HepG2 (cell line): ENCODE results near the gene EIF1. TPM values are rescaled to one million over a fixed set of nuclear protein-coding genes. Genes with fewer than 3 reads are reported as not detected.
A peak's percentile ranks its signal among the peaks of the same experiment; 100 is the strongest.

Experiments
- AGO1 ChIP-seq: fragments of 200-400 bp; formaldehyde crosslinking; IDR thresholded peaks from 2 replicates; pipeline ENCODE4 v1.6.1; 2017; ENCODE audit warnings: mild to moderate bottlenecking, low read depth, low read length, moderate library complexity; ENCODE audit not compliant: poor library complexity, severe bottlenecking
- DNMT3B ChIP-seq: conservative IDR thresholded peaks from 2 replicates; pipeline ENCODE4 v1.6.1; 2016; ENCODE audit warnings: missing biosample characterization, control low read depth
- ELF4 ChIP-seq: sonication (generic); formaldehyde crosslinking; IDR thresholded peaks from 2 replicates; pipeline ENCODE4 v1.5.0; 2020; ENCODE audit warnings: missing genetic modification reagents, mild to moderate bottlenecking, moderate library complexity, borderline replicate concordance
- HNF1B ChIP-seq: sonication (generic); formaldehyde crosslinking; IDR thresholded peaks from 2 replicates; pipeline ENCODE4 v1.5.1; 2020; ENCODE audit warnings: mild to moderate bottlenecking, moderate library complexity, missing genetic modification reagents
- KAT7 ChIP-seq: IDR thresholded peaks from 2 replicates; pipeline ENCODE4 v1.6.1; 2018; ENCODE audit warnings: borderline replicate concordance, missing compliant biosample characterization
- NFKBIZ ChIP-seq: IDR thresholded peaks from 2 replicates; pipeline ENCODE4 v1.6.1; 2018; ENCODE audit warnings: missing genetic modification reagents, missing compliant biosample characterization
- PRMT3 ChIP-seq: sonication (generic); formaldehyde crosslinking; IDR thresholded peaks from 2 replicates; pipeline ENCODE4 v1.8.1; 2022; ENCODE audit warnings: low read depth, mild to moderate bottlenecking, moderate library complexity, missing genetic modification reagents, borderline replicate concordance
- RFX3 ChIP-seq: IDR thresholded peaks from 2 replicates; pipeline ENCODE4 v1.6.1; 2016; ENCODE audit warnings: missing biosample characterization, missing genetic modification reagents
- SIN3A ChIP-seq: IDR thresholded peaks from 2 replicates; pipeline ENCODE4 v1.6.1; 2011; ENCODE audit warnings: low read depth, mild to moderate bottlenecking, control low read depth, low read length, borderline replicate concordance
- THAP9 ChIP-seq: sonication (generic); formaldehyde crosslinking; IDR thresholded peaks from 2 replicates; pipeline ENCODE4; 2020; ENCODE audit warnings: missing genetic modification reagents, mild to moderate bottlenecking, borderline replicate concordance
- THYN1 ChIP-seq: sonication (generic); formaldehyde crosslinking; IDR thresholded peaks from 2 replicates; pipeline ENCODE4 v1.8.1; 2023; ENCODE audit warnings: low read depth, mild to moderate bottlenecking, moderate library complexity, missing genetic modification reagents, borderline replicate concordance
- ZBTB8A ChIP-seq: sonication (generic); formaldehyde crosslinking; IDR thresholded peaks from 2 replicates; pipeline ENCODE4 v1.4.0; 2020; ENCODE audit warnings: mild to moderate bottlenecking, low read depth, missing genetic modification reagents, borderline replicate concordance
- ZNF121 ChIP-seq: sonication (generic); formaldehyde crosslinking; IDR thresholded peaks from 2 replicates; pipeline ENCODE4 v1.5.0; 2020; ENCODE audit warnings: mild to moderate bottlenecking, missing genetic modification reagents
- ZNF513 ChIP-seq: sonication (generic); formaldehyde crosslinking; conservative IDR thresholded peaks from 2 replicates; pipeline ENCODE4 v1.5.0; 2020; ENCODE audit warnings: missing genetic modification reagents
- ZNF552 ChIP-seq: sonication (generic); formaldehyde crosslinking; IDR thresholded peaks from 2 replicates; pipeline ENCODE4 v1.9.0; 2022; ENCODE audit warnings: missing genetic modification reagents, mild to moderate bottlenecking, borderline replicate concordance
- ZNF574 ChIP-seq: sonication (generic); formaldehyde crosslinking; IDR thresholded peaks from 2 replicates; pipeline ENCODE4 v1.4.0; 2020; ENCODE audit warnings: missing genetic modification reagents
- ZNF737 ChIP-seq: sonication (generic); formaldehyde crosslinking; IDR thresholded peaks from 2 replicates; pipeline ENCODE4 v1.5.0; 2020; ENCODE audit warnings: missing genetic modification reagents, mild to moderate bottlenecking, borderline replicate concordance
- ZNF816 ChIP-seq: sonication (generic); formaldehyde crosslinking; IDR thresholded peaks from 2 replicates; pipeline ENCODE4 v1.8.0; 2022; ENCODE audit warnings: missing genetic modification reagents, mild to moderate bottlenecking, borderline replicate concordance
- ZNF878 ChIP-seq: sonication (generic); formaldehyde crosslinking; IDR thresholded peaks from 2 replicates; pipeline ENCODE4 v1.8.1; 2023; ENCODE audit warnings: mild to moderate bottlenecking, missing genetic modification reagents, moderate library complexity
- ZSCAN31 ChIP-seq: sonication (generic); formaldehyde crosslinking; IDR thresholded peaks from 2 replicates; pipeline ENCODE4 v1.5.0; 2020; ENCODE audit warnings: low read depth, mild to moderate bottlenecking, missing genetic modification reagents
- polyA plus RNA-seq, 8 experiments: library from polyadenylated mRNA; depleted of rRNA in 3 of 8; stranded (reverse) in 7 of 8; unstranded in 1 of 8; fragments of >200 nt; fragmentation: Illumina TruSeq in 4 of 8; extraction: Trizol in 4 of 8; gene quantifications; 2 replicates each; pipeline versions ENCODE4 v1.2.1 to v1.2.3, GENCODE V29; 2011 to 2016; ENCODE audit warnings: low read depth in 4 of 8, missing spikeins in 1 of 8, mixed read lengths in 1 of 8; ENCODE audit not compliant: insufficient read depth in 1 of 8
- total RNA-seq, 5 experiments: library from RNA; depleted of rRNA; stranded (reverse); fragments of >200 nt; fragmentation: Illumina TruSeq; extraction: Trizol; gene quantifications; 2 replicates each; pipeline ENCODE4 v1.2.3, GENCODE V29; 2016; ENCODE audit warnings: low read depth in 1 of 5

EIF1 gene
- total and polyA plus RNA-seq, 2 of the 13 experiments (the other 11 are each of a cell fraction or from before 2014, with no cell fraction given), result 147 to 517 TPM

GRCh38 chr17:41665566-41666236 lies 23.0 kb upstream of the EIF1 start (continued):
- no peak for TF ChIP-seq ZNF513
- peak; percentile 49 for TF ChIP-seq HNF1B (CRISPR knock-in tag)
- 0 out of 2 replicates have a peak, but pooled peaks have one; percentile 38 for TF ChIP-seq ZNF121 (CRISPR knock-in tag)
- peak; percentile 86 for TF ChIP-seq KAT7 (CRISPR knock-in tag)
- peak; percentile 62 for TF ChIP-seq ZNF574 (CRISPR knock-in tag)
- TF ChIP-seq RFX3 (CRISPR knock-in tag), result no peak
- TF ChIP-seq DNMT3B (CRISPR knock-in tag), result no peak
- no peak for TF ChIP-seq ZNF878 (CRISPR knock-in tag)
- TF ChIP-seq AGO1, result no peak
- TF ChIP-seq PRMT3 (CRISPR knock-in tag), result no peak
- TF ChIP-seq SIN3A, result peak; percentile 81; the same call in 1 of the 2 replicates
- TF ChIP-seq ZNF816, result no peak
- TF ChIP-seq ZNF552, result peak; percentile 61; the same call in 1 of the 2 replicates
- no peak for TF ChIP-seq ELF4 (CRISPR knock-in tag)
- TF ChIP-seq THYN1 (CRISPR knock-in tag), result no peak
- TF ChIP-seq THAP9 (CRISPR knock-in tag), result peak; percentile 58
- peak; percentile 71 for TF ChIP-seq ZSCAN31 (CRISPR knock-in tag)
- no peak; the same call in 1 of the 2 replicates for TF ChIP-seq ZBTB8A (CRISPR knock-in tag)
- peak; percentile 54 for TF ChIP-seq NFKBIZ
- no peak for TF ChIP-seq ZNF737 (CRISPR knock-in tag)
